GM23248 (cell line): ENCODE measurements around the gene SUPV3L1.

Experiments
- EZH2 ChIP-seq: fragments of 200-600 bp; sonication (generic); IDR thresholded peaks from 2 replicates; pipeline ENCODE4 v1.6.1; 2018; ENCODE audit warnings: antibody characterized with exemption, mild to moderate bottlenecking; ENCODE audit not compliant: insufficient read depth, poor library complexity, severe bottlenecking
- EZH2phosphoT487 ChIP-seq: fragments of 200-600 bp; sonication (generic); IDR thresholded peaks from 2 replicates; pipeline ENCODE4 v1.6.1; 2018; ENCODE audit warnings: antibody characterized with exemption, moderate library complexity, mild to moderate bottlenecking, low read depth; ENCODE audit not compliant: insufficient read depth

DNA sequence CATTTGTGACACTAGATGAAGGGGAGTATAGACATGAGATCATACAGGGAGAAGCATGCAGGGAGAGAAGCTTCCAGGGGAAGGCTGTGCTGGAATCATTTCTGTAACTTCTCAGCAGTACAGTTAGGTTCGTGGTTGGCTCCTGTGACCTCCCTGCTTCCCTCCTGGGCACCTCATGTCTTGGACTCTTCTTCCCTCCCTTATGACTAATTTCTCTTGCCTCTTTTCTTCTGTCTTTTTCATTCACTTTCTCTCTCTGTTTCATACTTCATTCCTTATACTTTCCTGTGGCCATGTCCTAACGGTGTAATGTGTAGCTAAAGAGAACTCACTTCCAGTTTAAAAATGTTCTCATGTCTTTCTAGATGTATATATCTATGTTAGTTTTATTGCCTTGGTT, 21.0 kb downstream of the SUPV3L1 start:
- TF ChIP-seq EZH2phosphoT487 (no peak), EZH2 (no peak)
